ENCODE measurements around the gene MACROH2A1. TPM values are rescaled to one million over a fixed set of nuclear protein-coding genes. Genes with fewer than 3 reads are reported as not detected.
"Not testable (repeated sequence)": the region's sequence is repeated elsewhere in the genome, so short reads cannot be mapped to it uniquely, and the experiment has no call there.

Gene MACROH2A1
- total and polyA plus RNA-seq, 10 of the 15 experiments (the other 5 are each of a cell fraction or from before 2014, with no cell fraction given): 45.7 to 230 (median 196) TPM

- TF ChIP-seq CBX5 (IDR thresholded peaks at IDR 0.05; ENCODE audit: low read depth): no peak
- TF ChIP-seq PRDM15 (CRISPR knock-in tag; IDR thresholded peaks at IDR 0.05): no peak
- no peak for TF ChIP-seq KDM1A (IDR thresholded peaks at IDR 0.05; ENCODE audit: borderline replicate concordance)
- TF ChIP-seq CREM (IDR thresholded peaks at IDR 0.05; ENCODE audit: low read depth): no peak
- TF ChIP-seq ATF7 (IDR thresholded peaks at IDR 0.05; ENCODE audit: low read depth): no peak
Measured at GRCh38 chr5:135364421-135365262, 34.4 kb downstream of the MACROH2A1 start (continued).

- DNase-seq (ENCODE audit: low read depth, low spot score); H2AFZ ChIP-seq (ENCODE audit: control insufficient read depth, low read depth, low read length); H3K9ac ChIP-seq (ENCODE audit: control insufficient read depth, insufficient read depth, low read length); H4K20me1 ChIP-seq (ENCODE audit: control insufficient read depth, insufficient read depth); H3K4me3 ChIP-seq; H3K4me1 ChIP-seq (ENCODE audit: control insufficient read depth, insufficient read depth, low read length); SMC1A ChIA-PET (ENCODE audit: uncharacterized antibody, unreplicated experiment); RAD21 ChIA-PET (ENCODE audit: unreplicated experiment); BruUV-seq (replicated peaks); H3K79me2 ChIP-seq (ENCODE audit: control insufficient read depth, insufficient read depth, low read length); in situ Hi-C loops (cut with MboI); FAIRE-seq; H3K4me2 ChIP-seq (ENCODE audit: control insufficient read depth, insufficient read depth); H3K27me3 ChIP-seq (replicated peaks in 1 of 2; ENCODE audit: control insufficient read depth in 2 of 2, insufficient read depth in 2 of 2, low read length in 1 of 2); H3K9me3 ChIP-seq (replicated peaks; ENCODE audit: control insufficient read depth, insufficient read depth, low read length); ATAC-seq; intact Hi-C loops (cut with micrococcal nuclease; ENCODE audit: unreplicated experiment); CTCF ChIA-PET; POLR2A ChIA-PET; H3K27ac ChIP-seq (ENCODE audit: control insufficient read depth, insufficient read depth): not testable (repeated sequence)
- 95% methylated on average over 3 of the region's 3 CpGs for WGBS (ENCODE audit: insufficient coverage, insufficient replicate concordance, low lambda C conversion rate, missing lambda C conversion rate)
- peaks cover 18% of the 10 kb centered on the region in 2 experiments for H3K36me3 ChIP-seq (ENCODE audit: control insufficient read depth in 2 of 2, insufficient read depth in 2 of 2, low read length in 1 of 2)
Measured at GRCh38 chr5:135363342-135363741, 35.7 kb downstream of the MACROH2A1 start.
